Breast epithelium (tissue), 4 donors: ENCODE data around the gene TMEM176B. TPM values are rescaled to one million over a fixed set of nuclear protein-coding genes. Genes with fewer than 3 reads are reported as not detected.

ENCODE experiments used
- DNase-seq, 2 donors: peaks; one replicate each; pipeline ENCODE4 v3.0.0-alpha.2; 2019; ENCODE audit warnings: low spot score in 2 of 2
- H3K27ac ChIP-seq, 2 donors: fragments of 200-600 bp; sonication (generic) in 1 of 2; one replicate each; pipeline ENCODE4 v1.5.1; 2016 to 2019; ENCODE audit warnings: mild to moderate bottlenecking in 1 of 2
- H3K27me3 ChIP-seq, 2 donors: fragments of 200-600 bp; sonication (generic) in 1 of 2; one replicate each; pipeline versions ENCODE4 v1.5.1 to v1.6.0; 2017 to 2019; ENCODE audit warnings: control low read depth in 1 of 2, mild to moderate bottlenecking in 1 of 2
- H3K36me3 ChIP-seq: fragments of 200-600 bp; one replicate; pipeline ENCODE4 v1.5.1; 2019
- H3K4me1 ChIP-seq, 2 donors: fragments of 200-600 bp; sonication (generic); one replicate each; pipeline ENCODE4 v1.5.1; 2016 to 2019; ENCODE audit warnings: control low read depth in 1 of 2
- H3K4me3 ChIP-seq, 3 donors: fragments of 200-600 bp; sonication (generic); 1 replicate in 2 of 3; 2 replicates in 1 of 3; pipeline ENCODE4 v1.5.1; 2016 to 2019; ENCODE audit warnings: mild to moderate bottlenecking in 3 of 3, moderate library complexity in 2 of 3
- H3K9me3 ChIP-seq, 2 donors: fragments of 200-600 bp; sonication (generic) in 1 of 2; one replicate each; pipeline ENCODE4 v1.5.1; 2016 to 2019; ENCODE audit warnings: control low read depth in 1 of 2
- POLR2A ChIP-seq: fragments of 450-650 bp; IDR thresholded peaks from one replicate; pipeline ENCODE4 v1.6.1; 2016; ENCODE audit warnings: antibody characterized with exemption, mild to moderate bottlenecking, moderate library complexity
- POLR2AphosphoS5 ChIP-seq, 3 donors: sonication (generic); formaldehyde crosslinking; IDR thresholded peaks; one replicate each; pipeline ENCODE4 v1.6.1; 2017; ENCODE audit warnings: antibody characterized with exemption in 3 of 3
- intact Hi-C: fragments of 100-400 bp; cut with DNase I; formaldehyde crosslinking; loops from one replicate; pipeline ENCODE4 v1.15.1; 2023; ENCODE audit warnings: low total_unique reads
- total RNA-seq, 3 donors: library from RNA; depleted of rRNA; stranded (reverse); fragments of >200 nt; gene quantifications; one replicate each; pipeline ENCODE4 v1.1.0, GENCODE V29; 2016
- TF ChIP-seq, protein P1 (sequence below), 3 donors: fragments of 450-650 bp; IDR thresholded peaks; one replicate each; pipeline ENCODE4 v1.5.1; 2016 to 2017; ENCODE audit warnings: antibody characterized with exemption in 3 of 3, mild to moderate bottlenecking in 3 of 3, moderate library complexity in 3 of 3

The TMEM176B gene
- total RNA-seq, 3 donors from 2014 or later = 49.1 to 105 (median 75.5) TPM

- no peaks in the 10 kb centered on the region for H3K9me3 ChIP-seq
- no peak for DNase-seq
- H3K4me3 ChIP-seq = no peak overlapping the region
- H3K27ac ChIP-seq = no peak overlapping the region
- peaks cover 2 to 21% of the 10 kb centered on the region in 2 donors for H3K27me3 ChIP-seq
- no peaks in the 10 kb centered on the region for H3K36me3 ChIP-seq
- intact Hi-C loops = loop anchor here (10.0 kb wide), 1 partner anchor 377 kb away; no protein-coding TSS in a partner anchor
- no peaks in the 10 kb centered on the region for H3K4me1 ChIP-seq
- no peak for TF ChIP-seq POLR2A
- TF ChIP-seq, protein P1, sequence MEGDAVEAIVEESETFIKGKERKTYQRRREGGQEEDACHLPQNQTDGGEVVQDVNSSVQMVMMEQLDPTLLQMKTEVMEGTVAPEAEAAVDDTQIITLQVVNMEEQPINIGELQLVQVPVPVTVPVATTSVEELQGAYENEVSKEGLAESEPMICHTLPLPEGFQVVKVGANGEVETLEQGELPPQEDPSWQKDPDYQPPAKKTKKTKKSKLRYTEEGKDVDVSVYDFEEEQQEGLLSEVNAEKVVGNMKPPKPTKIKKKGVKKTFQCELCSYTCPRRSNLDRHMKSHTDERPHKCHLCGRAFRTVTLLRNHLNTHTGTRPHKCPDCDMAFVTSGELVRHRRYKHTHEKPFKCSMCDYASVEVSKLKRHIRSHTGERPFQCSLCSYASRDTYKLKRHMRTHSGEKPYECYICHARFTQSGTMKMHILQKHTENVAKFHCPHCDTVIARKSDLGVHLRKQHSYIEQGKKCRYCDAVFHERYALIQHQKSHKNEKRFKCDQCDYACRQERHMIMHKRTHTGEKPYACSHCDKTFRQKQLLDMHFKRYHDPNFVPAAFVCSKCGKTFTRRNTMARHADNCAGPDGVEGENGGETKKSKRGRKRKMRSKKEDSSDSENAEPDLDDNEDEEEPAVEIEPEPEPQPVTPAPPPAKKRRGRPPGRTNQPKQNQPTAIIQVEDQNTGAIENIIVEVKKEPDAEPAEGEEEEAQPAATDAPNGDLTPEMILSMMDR (IDR thresholded peaks at IDR 0.05) = no peak
- no peak for TF ChIP-seq POLR2AphosphoS5 (IDR thresholded peaks at IDR 0.05)
These were observed 2.5 kb downstream of the TMEM176B start for GRCh38 chr7:150797661-150798060.

GRCh38 chr7:150793569-150794238 lies 6.5 kb downstream of the TMEM176B start:
- H3K4me3 ChIP-seq = no peak overlapping the region
- intact Hi-C loops = loop anchor here (10.0 kb wide), 1 partner anchor 381 kb away; no protein-coding TSS in a partner anchor
- no peaks in the 10 kb centered on the region for H3K4me1 ChIP-seq
- TF ChIP-seq, protein P1 (IDR thresholded peaks at IDR 0.05) = no peak
- TF ChIP-seq POLR2AphosphoS5 (IDR thresholded peaks at IDR 0.05) = no peak
- no peak for TF ChIP-seq POLR2A
- no peaks in the 10 kb centered on the region for H3K9me3 ChIP-seq
- DNase-seq = no peak
- no peaks in the 10 kb centered on the region for H3K36me3 ChIP-seq
- H3K27ac ChIP-seq = no peak overlapping the region
- no peaks in the 10 kb centered on the region for H3K27me3 ChIP-seq

GRCh38 chr7:150791746-150792452 lies 8.3 kb downstream of the TMEM176B start:
- no peak for TF ChIP-seq POLR2AphosphoS5 (IDR thresholded peaks at IDR 0.05)
- TF ChIP-seq, protein P1 (IDR thresholded peaks at IDR 0.05) = no peak
- TF ChIP-seq POLR2A = no peak
- H3K4me3 ChIP-seq = no peak overlapping the region
- no peak for DNase-seq
- no peaks in the 10 kb centered on the region for H3K27me3 ChIP-seq
- no peaks in the 10 kb centered on the region for H3K4me1 ChIP-seq
- peak overlapping the region in 1 of 2 donors; percentile 19 for H3K27ac ChIP-seq
- no peaks in the 10 kb centered on the region for H3K9me3 ChIP-seq
- no peaks in the 10 kb centered on the region for H3K36me3 ChIP-seq
- intact Hi-C loops = loop anchor here (10.0 kb wide), 1 partner anchor 383 kb away; no protein-coding TSS in a partner anchor

GRCh38 chr7:150791304-150791703 lies 8.9 kb downstream of the TMEM176B start:
- intact Hi-C loops = loop anchor here (10.0 kb wide), 1 partner anchor 383 kb away; no protein-coding TSS in a partner anchor
- Histone ChIP-seq H3K9me3 (no peaks in the 10 kb centered on the region), H3K4me1 (no peaks in the 10 kb centered on the region), H3K27ac (no peak overlapping the region), H3K36me3 (no peaks in the 10 kb centered on the region), H3K4me3 (no peak overlapping the region), H3K27me3 (no peaks in the 10 kb centered on the region)
- no peak for DNase-seq
- TF ChIP-seq POLR2A = no peak
- TF ChIP-seq, protein P1 (IDR thresholded peaks at IDR 0.05) = no peak
- no peak for TF ChIP-seq POLR2AphosphoS5 (IDR thresholded peaks at IDR 0.05)
